CD4-positive, alpha-beta T cell treated with Interleukin-4 for 4 hours (primary cell): ENCODE data around the gene SRGAP3.
A peak's percentile ranks its signal among the peaks of the same experiment; 100 is the strongest.
"Not testable (repeated sequence)": the region's sequence is repeated elsewhere in the genome, so short reads cannot be mapped to it uniquely, and the experiment has no call there.

Experiments used
- DNase-seq: peaks from one replicate; pipeline ENCODE4 v3.0.0-alpha.2; 2020

SRGAP3 gene

GRCh38 chr3:9249273-9250192 lies at the start of gene SRGAP3:
TSS of gene SRGAP3 (minus strand) at chr3:9249646. CDS start at chr3:9248951, 695 bp downstream.
- DNase-seq, result peak; percentile 75

DNA sequence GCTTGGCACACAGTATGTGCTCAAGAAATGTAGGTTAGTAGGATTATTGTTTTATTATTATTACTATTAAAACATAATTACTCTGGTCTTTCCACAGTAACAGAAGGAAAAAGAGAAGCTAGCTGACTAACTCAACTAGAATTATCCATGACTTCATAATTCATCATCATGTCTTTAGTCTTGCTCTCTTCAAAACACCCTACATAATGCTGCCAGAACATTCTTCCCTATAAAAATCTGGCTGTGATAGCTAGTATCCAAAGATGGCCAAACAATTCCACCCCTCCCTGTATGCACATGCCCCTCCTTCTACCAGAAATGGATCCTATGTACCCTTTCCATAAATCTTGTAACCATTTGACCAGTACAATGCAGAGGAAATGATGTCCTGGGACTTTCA lies 48.8 kb upstream of the SRGAP3 start:
- DNase-seq, result no peak

DNA sequence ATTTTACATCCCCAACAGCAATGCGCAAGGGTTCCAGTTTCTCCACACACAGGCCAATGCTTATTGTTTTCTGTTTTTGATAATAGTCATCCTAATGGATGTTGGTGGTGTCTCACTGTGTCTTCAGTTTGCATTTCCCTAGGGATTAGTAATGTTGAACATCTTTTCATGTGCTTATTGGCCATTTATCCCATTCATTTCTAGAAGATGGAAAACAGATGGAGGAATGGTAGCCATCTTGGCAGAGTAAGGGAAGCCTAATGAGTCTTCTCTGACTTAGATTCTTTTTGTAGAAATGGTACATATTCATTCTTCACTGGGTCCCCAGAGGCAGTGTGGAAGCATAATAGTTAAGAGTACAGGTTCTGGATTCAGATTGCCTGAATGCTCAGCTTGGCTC lies 46.8 kb upstream of the SRGAP3 start:
- DNase-seq, result no peak

DNA sequence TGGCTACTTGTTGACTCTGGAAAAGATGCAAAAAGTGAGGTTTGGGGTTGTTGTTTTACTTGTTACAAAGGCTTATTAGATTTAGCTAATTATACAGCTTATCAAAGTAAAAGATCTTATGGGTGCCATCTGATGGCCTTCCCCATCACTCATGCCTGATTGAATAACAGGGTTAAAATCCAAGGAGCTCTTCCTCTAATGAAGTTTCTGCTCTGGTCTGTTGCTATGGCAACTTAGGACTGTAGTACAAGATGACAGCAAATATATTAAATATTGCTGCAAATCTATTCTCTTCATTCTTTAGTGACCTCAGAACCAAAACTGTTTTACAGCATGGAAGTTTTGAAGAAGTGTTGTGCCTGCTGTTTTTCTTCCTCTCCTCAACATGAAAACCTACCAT lies 45.6 kb upstream of the SRGAP3 start:
- DNase-seq, result no peak

DNA sequence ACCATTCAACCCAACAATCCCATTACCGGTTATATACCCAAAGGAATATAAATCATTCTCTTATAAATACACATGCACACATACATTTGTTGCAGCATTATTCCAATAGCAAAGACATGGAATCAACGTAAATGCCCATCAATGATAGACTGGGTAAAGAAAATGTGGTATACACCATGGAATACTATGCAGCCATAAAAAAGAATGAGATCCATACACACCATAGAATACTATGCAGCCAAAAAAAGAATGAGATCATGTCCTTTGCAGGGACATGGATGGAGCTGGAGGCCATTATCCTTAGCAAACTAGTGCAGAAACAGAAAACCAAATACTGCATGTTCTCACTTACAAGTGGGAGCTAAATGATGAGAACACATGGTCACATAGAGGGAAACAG lies 44.5 kb upstream of the SRGAP3 start:
- DNase-seq, result not testable (repeated sequence)

- DNase-seq, result no peak
Observed at GRCh38 chr3:9293076-9293475, 43.6 kb upstream of the SRGAP3 start.

GRCh38 chr3:9292516-9292915 lies 43.1 kb upstream of the SRGAP3 start:
- no peak for DNase-seq

DNA sequence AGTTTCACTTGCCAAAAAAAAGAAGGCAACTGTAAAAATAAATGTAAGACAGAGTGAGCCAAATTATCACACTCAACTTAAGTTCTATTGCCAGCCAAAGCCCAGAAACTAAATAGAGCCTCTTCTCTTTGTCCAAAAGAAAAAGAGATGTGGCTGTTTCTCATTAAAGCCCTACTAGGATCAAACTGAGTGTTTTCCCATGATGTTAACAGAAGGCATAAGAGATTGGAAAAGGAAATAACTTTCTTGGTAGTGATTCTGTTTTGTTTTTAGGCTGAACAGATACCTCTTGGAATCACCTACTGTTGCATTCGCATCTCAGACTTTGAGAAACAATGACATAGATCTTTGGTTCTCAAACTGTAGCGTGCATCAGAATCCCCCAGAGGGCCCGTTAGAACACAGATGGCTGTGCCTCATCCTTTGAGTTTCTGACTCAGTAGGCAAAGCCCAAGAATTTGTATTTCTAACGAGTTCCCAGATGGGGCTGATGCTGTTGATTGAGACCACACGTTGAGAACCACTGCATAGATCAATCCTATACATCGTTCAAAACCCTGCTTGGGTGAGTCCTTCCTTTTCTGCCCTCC lies 42.5 kb upstream of the SRGAP3 start:
- DNase-seq, result no peak

DNA sequence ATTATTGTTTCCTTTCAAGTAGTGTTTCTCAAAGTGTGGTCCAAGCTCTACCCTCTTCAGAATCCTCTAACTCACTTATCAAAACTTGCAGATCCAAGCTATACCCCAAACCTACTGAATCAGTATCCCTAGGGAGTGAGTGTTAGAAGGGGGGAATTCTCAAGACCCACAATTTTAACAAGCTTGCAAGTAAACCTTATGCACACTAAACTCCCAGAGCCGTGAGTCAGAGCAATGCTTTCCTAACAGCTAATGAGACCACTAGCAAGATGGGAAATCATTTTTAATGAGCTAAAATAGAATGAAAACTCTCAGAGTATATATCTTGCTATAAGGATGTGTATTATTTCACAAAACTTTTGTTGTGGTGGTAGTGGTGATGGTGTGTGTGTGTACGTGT lies 41.1 kb upstream of the SRGAP3 start:
- no peak for DNase-seq

- DNase-seq, result not testable (repeated sequence)
Observed at GRCh38 chr3:9281533-9281932, 32.1 kb upstream of the SRGAP3 start.

- no peak for DNase-seq
Observed at GRCh38 chr3:9280451-9281219, 31.2 kb upstream of the SRGAP3 start.

DNA sequence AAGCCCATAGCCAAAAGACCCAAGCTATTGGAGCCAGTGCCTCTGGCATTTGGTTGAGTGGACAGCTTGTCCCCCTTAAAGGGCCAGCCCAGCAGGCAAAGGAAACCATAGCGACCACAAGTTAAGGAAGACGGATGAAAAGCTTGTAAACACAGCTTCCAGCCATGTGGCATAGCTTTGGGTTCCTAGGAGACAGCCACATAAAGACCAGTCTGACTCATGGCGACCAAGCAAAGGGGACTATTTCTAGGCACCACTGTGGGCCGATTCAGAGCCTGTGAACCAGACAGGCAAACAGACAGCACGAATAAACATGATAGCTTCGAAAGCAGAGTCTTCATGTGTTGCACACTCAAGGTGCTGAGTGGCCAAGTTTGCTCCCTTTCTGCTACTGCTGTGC lies 30.5 kb upstream of the SRGAP3 start:
- no peak for DNase-seq

- DNase-seq, result no peak
Observed at GRCh38 chr3:9278498-9278897, 29.1 kb upstream of the SRGAP3 start.

- DNase-seq, result no peak
Observed at GRCh38 chr3:9278085-9278484, 28.6 kb upstream of the SRGAP3 start.

GRCh38 chr3:9276761-9277370 lies 27.4 kb upstream of the SRGAP3 start:
- no peak for DNase-seq

- DNase-seq, result no peak
Observed at GRCh38 chr3:9271903-9272302, 22.5 kb upstream of the SRGAP3 start.

GRCh38 chr3:9270704-9271103 lies 21.3 kb upstream of the SRGAP3 start:
- no peak for DNase-seq

DNA sequence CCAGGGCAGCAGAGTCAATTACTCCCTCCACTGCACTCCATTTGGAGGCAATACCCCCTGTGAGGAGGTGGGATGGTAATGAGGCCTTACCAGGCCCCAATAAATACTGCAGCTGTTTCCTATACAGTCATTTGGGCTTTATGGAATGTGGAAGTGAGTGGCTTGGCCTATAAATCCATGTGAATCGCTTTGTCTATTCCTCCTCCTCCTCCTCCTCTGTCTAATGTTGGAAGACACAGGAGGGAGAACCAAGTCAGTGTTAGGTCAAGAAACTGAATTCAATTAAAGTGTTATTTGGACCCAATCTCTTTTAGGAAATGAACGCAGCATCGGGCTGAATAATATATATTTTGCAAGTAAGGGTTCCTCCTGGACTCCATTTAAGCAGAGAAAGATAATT lies 17.3 kb upstream of the SRGAP3 start:
- DNase-seq, result no peak

GRCh38 chr3:9260305-9260704 lies 10.9 kb upstream of the SRGAP3 start:
- no peak for DNase-seq

- no peak for DNase-seq
Observed at GRCh38 chr3:9257092-9257491, 7.6 kb upstream of the SRGAP3 start.

DNA sequence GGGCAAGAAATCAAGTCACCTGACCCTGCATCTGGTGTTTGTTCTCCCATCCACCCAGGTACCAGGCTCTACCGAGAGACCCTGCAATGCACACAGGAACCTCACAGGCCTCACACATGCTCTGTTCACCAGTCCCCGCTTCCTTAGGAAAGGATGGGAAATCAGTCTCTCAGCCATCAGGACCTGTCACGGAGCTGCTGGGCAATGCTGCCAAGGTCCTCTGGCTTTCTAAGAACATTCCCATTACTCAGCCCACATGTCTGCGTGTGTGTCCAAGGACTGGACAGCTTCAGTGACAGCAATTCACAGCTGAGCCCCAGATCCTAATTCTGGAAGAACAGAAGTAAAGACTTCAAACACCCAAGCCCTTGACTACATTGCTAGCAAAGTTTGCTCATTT lies 6.5 kb upstream of the SRGAP3 start:
- no peak for DNase-seq

DNA sequence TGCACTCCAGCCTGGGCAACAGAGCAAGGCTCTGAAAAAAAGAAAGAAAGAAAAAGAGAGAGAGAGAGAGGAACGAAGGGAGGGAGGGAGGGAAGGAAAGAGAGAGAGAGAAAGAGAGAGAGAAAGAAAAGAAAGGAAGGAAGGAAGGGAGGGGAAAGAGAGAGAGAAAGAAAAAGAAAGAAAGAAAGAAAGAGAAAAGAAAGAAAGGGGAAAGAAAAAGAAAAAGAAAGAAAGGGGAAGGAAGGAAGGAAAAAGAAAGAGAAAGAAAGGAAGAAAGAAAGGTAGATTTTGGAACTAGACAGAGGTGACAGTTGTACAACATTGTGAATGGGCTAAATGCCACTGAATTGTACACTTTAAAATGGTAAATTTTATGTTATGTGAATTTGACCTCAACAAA lies 5.3 kb upstream of the SRGAP3 start:
- DNase-seq, result no peak

DNA sequence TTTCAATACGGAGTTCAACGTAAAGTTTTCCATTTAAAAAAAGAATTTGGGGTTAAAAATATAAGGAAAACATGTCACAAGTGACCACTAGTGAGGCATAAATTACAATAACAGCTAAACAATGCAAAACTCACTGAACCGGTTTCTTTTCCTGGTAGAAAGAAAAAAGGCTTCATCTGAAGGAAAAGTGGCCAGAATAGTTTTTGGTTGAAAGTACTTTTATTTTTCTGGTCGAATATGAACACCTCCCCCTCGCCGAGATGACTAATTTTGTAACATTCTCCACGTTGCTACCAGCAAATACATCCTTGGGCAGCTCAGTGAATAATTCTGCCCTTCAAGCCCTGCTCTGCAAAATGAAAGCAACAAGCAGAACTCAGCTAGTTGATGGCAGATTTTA lies 3.9 kb upstream of the SRGAP3 start:
- DNase-seq, result no peak
